ENCODE measurements around the gene MRPL40.

MRPL40 gene

DNA sequence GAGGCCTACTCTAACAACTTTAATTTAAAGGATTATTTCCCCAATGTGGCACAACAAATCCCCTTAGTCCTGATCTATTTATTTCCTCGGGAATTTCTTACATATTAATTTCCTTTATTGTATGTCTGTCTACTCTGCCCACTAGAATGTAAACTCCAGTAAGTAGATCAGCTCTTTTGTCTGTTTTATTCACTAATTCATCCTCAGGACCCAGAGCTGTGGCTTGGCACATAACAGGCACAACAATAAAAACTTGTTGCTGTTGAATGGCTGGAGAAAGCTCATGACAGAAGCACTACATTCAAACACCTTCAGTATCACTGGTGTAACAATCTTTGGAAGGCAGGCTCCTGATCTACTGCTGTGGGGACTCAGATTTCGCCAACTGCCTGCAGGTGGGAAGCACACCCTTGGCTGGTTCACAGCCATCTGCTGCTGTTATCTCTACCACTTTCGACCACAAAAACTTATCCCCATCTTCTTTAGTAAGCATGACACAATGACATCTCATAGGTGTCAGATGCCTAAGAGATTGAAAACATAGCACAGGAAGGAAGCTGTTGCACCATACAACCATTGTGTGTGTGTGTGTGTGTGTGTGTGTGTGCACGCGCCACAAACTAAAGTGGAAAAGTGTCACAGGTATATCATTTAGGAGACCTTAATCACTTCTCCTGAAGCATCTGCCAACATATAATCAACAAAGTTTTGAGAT lies 12.7 kb upstream of the MRPL40 start:
- peaks cover 20% of the 10 kb centered on the region for H3K79me2 ChIP-seq
- no peaks in the 10 kb centered on the region for H3K9me3 ChIP-seq (ENCODE audit: control insufficient read depth, low read length)
- no peaks in the 10 kb centered on the region for H3K36me3 ChIP-seq (ENCODE audit: control insufficient read depth, insufficient read depth, low read length)
- no peak overlapping the region for H3K4me2 ChIP-seq (ENCODE audit: low read length)
- TF ChIP-seq, protein P1, sequence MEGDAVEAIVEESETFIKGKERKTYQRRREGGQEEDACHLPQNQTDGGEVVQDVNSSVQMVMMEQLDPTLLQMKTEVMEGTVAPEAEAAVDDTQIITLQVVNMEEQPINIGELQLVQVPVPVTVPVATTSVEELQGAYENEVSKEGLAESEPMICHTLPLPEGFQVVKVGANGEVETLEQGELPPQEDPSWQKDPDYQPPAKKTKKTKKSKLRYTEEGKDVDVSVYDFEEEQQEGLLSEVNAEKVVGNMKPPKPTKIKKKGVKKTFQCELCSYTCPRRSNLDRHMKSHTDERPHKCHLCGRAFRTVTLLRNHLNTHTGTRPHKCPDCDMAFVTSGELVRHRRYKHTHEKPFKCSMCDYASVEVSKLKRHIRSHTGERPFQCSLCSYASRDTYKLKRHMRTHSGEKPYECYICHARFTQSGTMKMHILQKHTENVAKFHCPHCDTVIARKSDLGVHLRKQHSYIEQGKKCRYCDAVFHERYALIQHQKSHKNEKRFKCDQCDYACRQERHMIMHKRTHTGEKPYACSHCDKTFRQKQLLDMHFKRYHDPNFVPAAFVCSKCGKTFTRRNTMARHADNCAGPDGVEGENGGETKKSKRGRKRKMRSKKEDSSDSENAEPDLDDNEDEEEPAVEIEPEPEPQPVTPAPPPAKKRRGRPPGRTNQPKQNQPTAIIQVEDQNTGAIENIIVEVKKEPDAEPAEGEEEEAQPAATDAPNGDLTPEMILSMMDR (IDR thresholded peaks at IDR 0.05): no peak
- no peak overlapping the region for H3K9ac ChIP-seq
- H3K27ac ChIP-seq: no peak overlapping the region
- H3K27me3 ChIP-seq (ENCODE audit: control insufficient read depth, insufficient read depth, low read length): no peaks in the 10 kb centered on the region
- H3K4me1 ChIP-seq: no peaks in the 10 kb centered on the region
- H2AFZ ChIP-seq: no peak overlapping the region
- no peak overlapping the region for H3K4me3 ChIP-seq (ENCODE audit: low read depth, low read length)

DNA sequence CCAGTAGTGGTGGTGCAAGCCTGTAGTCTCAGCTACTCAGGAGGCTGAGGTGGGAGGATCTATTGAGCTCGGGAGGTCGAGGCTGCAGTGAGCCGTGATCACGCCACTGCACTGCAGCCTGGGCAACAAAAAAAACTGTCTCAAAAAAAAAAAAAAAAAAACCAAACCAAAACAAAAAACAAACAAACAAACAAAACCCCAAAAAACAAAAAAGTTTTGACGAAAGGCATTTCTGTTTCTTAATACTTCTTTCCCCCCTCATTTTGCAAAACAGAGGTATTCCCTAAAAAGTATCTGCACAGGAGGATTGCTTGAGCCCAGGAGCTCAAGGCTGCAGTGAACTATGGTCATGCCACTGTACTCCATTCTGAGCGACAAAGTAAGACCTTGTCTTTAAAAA lies 12.0 kb upstream of the MRPL40 start:
- H3K79me2 ChIP-seq: peaks cover 23% of the 10 kb centered on the region
- no peak overlapping the region for H3K27ac ChIP-seq

DNA sequence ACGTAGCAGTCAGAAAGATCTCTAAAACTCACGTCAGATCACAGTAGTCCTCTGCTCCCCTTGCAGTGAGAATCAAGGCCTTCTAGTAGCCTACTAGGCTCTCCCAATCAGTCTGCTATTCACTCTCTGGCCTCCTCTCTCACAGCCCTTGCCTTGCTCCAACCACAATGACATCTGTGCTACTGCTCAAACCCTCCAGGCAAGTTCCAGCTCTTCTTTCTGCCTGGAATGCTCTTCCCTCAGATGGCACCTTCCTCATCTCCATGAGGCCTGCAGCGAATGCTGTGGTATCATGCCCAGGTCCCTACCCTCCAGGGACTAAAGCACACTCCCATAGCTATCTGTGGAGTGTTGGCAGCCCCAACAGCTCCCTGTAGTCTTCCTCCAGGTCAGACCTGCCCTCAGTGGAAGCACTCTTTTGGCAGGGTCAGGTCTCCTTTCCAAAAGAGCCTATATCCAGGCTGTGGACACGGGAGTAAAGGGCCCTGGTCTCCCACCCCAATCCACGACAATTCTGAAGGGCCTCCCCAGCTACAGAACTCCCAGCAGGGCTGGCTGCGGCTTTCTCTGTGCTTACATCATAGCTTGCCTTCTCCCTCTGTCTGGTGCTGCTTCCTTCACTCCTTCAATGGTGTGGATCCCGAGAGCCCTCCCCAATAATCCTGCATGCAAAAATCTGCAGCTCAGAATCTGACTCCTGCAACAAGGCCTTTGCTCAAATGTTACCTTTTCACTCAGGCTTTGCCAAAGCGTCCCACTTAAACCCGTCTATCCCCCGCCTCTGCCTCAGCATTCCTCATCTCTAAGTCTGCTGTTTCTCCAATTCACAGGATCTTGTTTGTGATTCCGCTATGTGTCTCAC lies 9.7 kb upstream of the MRPL40 start:
- no peaks in the 10 kb centered on the region for H3K27me3 ChIP-seq (ENCODE audit: control insufficient read depth, insufficient read depth, low read length)
- peaks cover 14% of the 10 kb centered on the region for H3K79me2 ChIP-seq
- no peaks in the 10 kb centered on the region for H3K9me3 ChIP-seq (ENCODE audit: control insufficient read depth, low read length)
- no peak overlapping the region for H3K4me2 ChIP-seq (ENCODE audit: low read length)
- no peaks in the 10 kb centered on the region for H3K36me3 ChIP-seq (ENCODE audit: control insufficient read depth, insufficient read depth, low read length)
- no peak overlapping the region for H3K27ac ChIP-seq
- H3K4me1 ChIP-seq: no peaks in the 10 kb centered on the region
- H3K9ac ChIP-seq: no peak overlapping the region
- TF ChIP-seq, protein P1 (IDR thresholded peaks at IDR 0.05): no peak
- no peak overlapping the region for H2AFZ ChIP-seq
- H3K4me3 ChIP-seq (ENCODE audit: low read depth, low read length): no peak overlapping the region

More for the DNA sequence above, 12.0 kb upstream of the MRPL40 start:
- Histone ChIP-seq H3K4me2 (ENCODE audit: low read length) (no peak overlapping the region), H2AFZ (no peak overlapping the region), H3K36me3 (ENCODE audit: control insufficient read depth, insufficient read depth, low read length) (no peaks in the 10 kb centered on the region), H3K9me3 (ENCODE audit: control insufficient read depth, low read length) (no peaks in the 10 kb centered on the region), H3K4me1 (no peaks in the 10 kb centered on the region), H3K27me3 (ENCODE audit: control insufficient read depth, insufficient read depth, low read length) (no peaks in the 10 kb centered on the region), H3K9ac (no peak overlapping the region), H3K4me3 (ENCODE audit: low read depth, low read length) (no peak overlapping the region)
- TF ChIP-seq, protein P1 (IDR thresholded peaks at IDR 0.05): no peak

DNA sequence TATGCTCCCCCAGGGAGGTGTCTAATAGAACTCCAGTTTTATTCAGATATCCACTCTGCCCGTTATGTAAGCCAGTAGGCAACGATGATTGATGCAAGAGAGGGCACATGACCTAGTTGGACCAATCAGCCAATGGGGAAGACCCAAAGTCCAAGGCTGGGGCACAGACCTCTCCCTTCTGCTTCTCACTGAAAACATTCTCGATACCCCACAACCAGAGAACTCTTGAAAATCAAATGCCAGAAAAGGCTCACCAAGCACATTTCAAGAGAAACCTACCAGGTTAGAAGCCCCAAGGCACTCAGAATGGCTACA lies 8.2 kb upstream of the MRPL40 start:
- H3K4me1 ChIP-seq: no peaks in the 10 kb centered on the region

More for the DNA sequence above, 8.2 kb upstream of the MRPL40 start:
- H3K27ac ChIP-seq: no peak overlapping the region
- H2AFZ ChIP-seq: no peak overlapping the region
- no peak overlapping the region for H3K9ac ChIP-seq
- H3K4me2 ChIP-seq (ENCODE audit: low read length): no peak overlapping the region
- H3K4me3 ChIP-seq (ENCODE audit: low read depth, low read length): no peak overlapping the region
- H3K36me3 ChIP-seq (ENCODE audit: control insufficient read depth, insufficient read depth, low read length): no peaks in the 10 kb centered on the region
- peaks cover 14% of the 10 kb centered on the region for H3K79me2 ChIP-seq
- no peaks in the 10 kb centered on the region for H3K9me3 ChIP-seq (ENCODE audit: control insufficient read depth, low read length)
- H3K27me3 ChIP-seq (ENCODE audit: control insufficient read depth, insufficient read depth, low read length): no peaks in the 10 kb centered on the region
- TF ChIP-seq, protein P1 (IDR thresholded peaks at IDR 0.05): no peak

All from parathyroid adenoma (tissue), 2 donors.